Endodermal cell (in vitro differentiated cells): ENCODE measurements around the gene ATP5PO. TPM values are rescaled to one million over a fixed set of nuclear protein-coding genes. Genes with fewer than 3 reads are reported as not detected.

Experiments used
- DNase-seq: peaks from one replicate; pipeline ENCODE4 v3.0.0-alpha.2; 2017
- H3K27ac ChIP-seq: 2 replicates; pipeline ENCODE4 v1.5.1; 2013; ENCODE audit warnings: mild to moderate bottlenecking, low read depth, low read length, moderate library complexity
- H3K27me3 ChIP-seq: 2 replicates; pipeline ENCODE4 v1.6.1; 2013; ENCODE audit warnings: mild to moderate bottlenecking, low read length, moderate library complexity; ENCODE audit not compliant: insufficient read depth, control insufficient read depth, poor library complexity, severe bottlenecking
- H3K36me3 ChIP-seq: 2 replicates; pipeline ENCODE4 v1.7.0; 2013; ENCODE audit warnings: mild to moderate bottlenecking, low read length, moderate library complexity; ENCODE audit not compliant: control insufficient read depth, insufficient read depth
- H3K4me1 ChIP-seq: one replicate; pipeline ENCODE4 v1.7.0; 2013; ENCODE audit warnings: low read length; ENCODE audit not compliant: control insufficient read depth, insufficient read depth
- H3K4me3 ChIP-seq: 2 replicates; pipeline ENCODE4 v1.5.1; 2013; ENCODE audit warnings: mild to moderate bottlenecking, low read length, moderate library complexity
- H3K9ac ChIP-seq: 2 replicates; pipeline ENCODE4 v1.6.1; 2013; ENCODE audit warnings: mild to moderate bottlenecking, low read length, moderate library complexity; ENCODE audit not compliant: poor library complexity, severe bottlenecking; ENCODE audit errors: extremely low read depth
- H3K9me3 ChIP-seq: 2 replicates; pipeline ENCODE4 v1.6.1; 2013; ENCODE audit warnings: mild to moderate bottlenecking, low read length, moderate library complexity; ENCODE audit not compliant: control insufficient read depth
- H3K27ac Mint-ChIP-seq: 2 replicates; pipeline ENCODE4 v1.8.0; 2020; ENCODE audit warnings: mixed read lengths
- H3K27me3 Mint-ChIP-seq: 2 replicates; pipeline ENCODE4 v1.8.0; 2021; ENCODE audit warnings: mild to moderate bottlenecking, mixed read lengths; ENCODE audit not compliant: insufficient read depth
- H3K36me3 Mint-ChIP-seq: 2 replicates; pipeline ENCODE4 v1.8.0; 2020; ENCODE audit warnings: low read depth, mixed read lengths
- H3K4me1 Mint-ChIP-seq: 2 replicates; pipeline ENCODE4 v1.8.0; 2020; ENCODE audit warnings: mixed read lengths
- H3K4me3 Mint-ChIP-seq: 2 replicates; pipeline ENCODE4 v1.8.0; 2020; ENCODE audit warnings: mild to moderate bottlenecking, moderate library complexity, mixed read lengths
- H3K9me3 Mint-ChIP-seq: 2 replicates; pipeline ENCODE4 v1.8.0; 2020; ENCODE audit warnings: mild to moderate bottlenecking, mixed read lengths
- WGBS, 2 experiments: methylation state at CpG; one replicate each; pipeline versions ENCODE4 v1.1.5 to v1.1.7; 2013; ENCODE audit warnings: missing lambda C conversion rate in 2 of 2, mixed read lengths in 1 of 2; ENCODE audit not compliant: insufficient coverage in 1 of 2, insufficient read length in 1 of 2; 5-methylcytosine and 5-hydroxymethylcytosine counted together
- total RNA-seq, 2 donors: library from RNA; stranded (reverse); fragmentation: NEBNext Ultra II Directional in 1 of 2; extraction: Animal tissue kit (Norgen Biotek cat#: 25700) in 1 of 2; gene quantifications; 2 replicates in 1 of 2; 3 replicates in 1 of 2; pipeline ENCODE4 v1.2.1, GENCODE V29; 2021
- TF ChIP-seq, protein P1 (sequence below): fragments of 200-600 bp; sonication (generic); conservative IDR thresholded peaks from 2 replicates; pipeline ENCODE4 v1.5.0; 2021; ENCODE audit warnings: antibody characterized with exemption, mild to moderate bottlenecking

ATP5PO gene
- total RNA-seq, 2 donors from 2014 or later = 223 to 252 TPM

DNA sequence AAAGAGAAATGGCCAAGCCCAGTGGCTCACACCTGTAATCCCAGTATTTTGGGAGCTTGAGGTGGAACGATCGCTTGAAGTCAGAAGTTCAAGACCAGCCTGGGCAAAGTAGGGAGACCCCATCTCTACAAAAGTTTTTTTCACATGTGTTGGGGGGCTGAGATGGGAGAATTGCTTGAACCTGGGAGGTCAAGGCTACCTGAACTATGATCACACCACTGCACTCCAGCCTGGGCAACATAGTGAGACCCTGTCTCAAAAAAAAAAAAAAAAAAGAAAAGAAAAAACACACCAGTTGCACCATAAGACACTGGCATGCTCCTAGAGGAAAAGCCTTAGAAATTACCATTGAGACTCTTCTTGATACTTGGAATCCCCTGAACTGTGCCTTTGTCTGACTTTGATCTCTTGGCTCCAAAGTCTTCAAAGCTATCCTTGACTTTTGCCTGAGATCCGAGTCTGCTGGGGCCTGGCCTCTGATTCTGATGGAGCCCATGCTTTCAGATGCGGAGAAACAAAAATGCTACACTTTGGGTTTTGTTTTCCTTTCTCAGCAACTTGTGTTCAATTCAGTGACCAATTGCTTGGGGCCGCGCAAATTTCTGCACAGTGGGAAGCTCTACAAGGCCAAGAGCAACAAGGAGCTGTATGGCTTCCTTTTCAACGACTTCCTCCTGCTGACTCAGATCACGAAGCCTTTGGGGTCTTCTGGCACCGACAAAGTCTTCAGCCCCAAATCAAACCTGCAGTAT lies 33.7 kb downstream of the ATP5PO start:
- 90 to 92% methylated on average over 8 to 9 of the region's 9 CpGs for WGBS, 2 experiments
- no peaks in the 10 kb centered on the region for H3K9me3 ChIP-seq
- no peaks in the 10 kb centered on the region for H3K36me3 Mint-ChIP-seq
- TF ChIP-seq, protein P1, sequence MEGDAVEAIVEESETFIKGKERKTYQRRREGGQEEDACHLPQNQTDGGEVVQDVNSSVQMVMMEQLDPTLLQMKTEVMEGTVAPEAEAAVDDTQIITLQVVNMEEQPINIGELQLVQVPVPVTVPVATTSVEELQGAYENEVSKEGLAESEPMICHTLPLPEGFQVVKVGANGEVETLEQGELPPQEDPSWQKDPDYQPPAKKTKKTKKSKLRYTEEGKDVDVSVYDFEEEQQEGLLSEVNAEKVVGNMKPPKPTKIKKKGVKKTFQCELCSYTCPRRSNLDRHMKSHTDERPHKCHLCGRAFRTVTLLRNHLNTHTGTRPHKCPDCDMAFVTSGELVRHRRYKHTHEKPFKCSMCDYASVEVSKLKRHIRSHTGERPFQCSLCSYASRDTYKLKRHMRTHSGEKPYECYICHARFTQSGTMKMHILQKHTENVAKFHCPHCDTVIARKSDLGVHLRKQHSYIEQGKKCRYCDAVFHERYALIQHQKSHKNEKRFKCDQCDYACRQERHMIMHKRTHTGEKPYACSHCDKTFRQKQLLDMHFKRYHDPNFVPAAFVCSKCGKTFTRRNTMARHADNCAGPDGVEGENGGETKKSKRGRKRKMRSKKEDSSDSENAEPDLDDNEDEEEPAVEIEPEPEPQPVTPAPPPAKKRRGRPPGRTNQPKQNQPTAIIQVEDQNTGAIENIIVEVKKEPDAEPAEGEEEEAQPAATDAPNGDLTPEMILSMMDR = no peak
- no peak for DNase-seq
- no peaks in the 10 kb centered on the region for H3K36me3 ChIP-seq
- H3K4me3 Mint-ChIP-seq = no peak overlapping the region
- H3K9ac ChIP-seq = no peak overlapping the region
- peaks cover 3% of the 10 kb centered on the region for H3K27me3 Mint-ChIP-seq
- H3K4me1 Mint-ChIP-seq = peaks cover 6% of the 10 kb centered on the region
- no peaks in the 10 kb centered on the region for H3K27me3 ChIP-seq
- no peak overlapping the region for H3K27ac ChIP-seq
- H3K27ac Mint-ChIP-seq = no peak overlapping the region
- H3K9me3 Mint-ChIP-seq = no peaks in the 10 kb centered on the region
- no peak overlapping the region for H3K4me3 ChIP-seq
- no peaks in the 10 kb centered on the region for H3K4me1 ChIP-seq

DNA sequence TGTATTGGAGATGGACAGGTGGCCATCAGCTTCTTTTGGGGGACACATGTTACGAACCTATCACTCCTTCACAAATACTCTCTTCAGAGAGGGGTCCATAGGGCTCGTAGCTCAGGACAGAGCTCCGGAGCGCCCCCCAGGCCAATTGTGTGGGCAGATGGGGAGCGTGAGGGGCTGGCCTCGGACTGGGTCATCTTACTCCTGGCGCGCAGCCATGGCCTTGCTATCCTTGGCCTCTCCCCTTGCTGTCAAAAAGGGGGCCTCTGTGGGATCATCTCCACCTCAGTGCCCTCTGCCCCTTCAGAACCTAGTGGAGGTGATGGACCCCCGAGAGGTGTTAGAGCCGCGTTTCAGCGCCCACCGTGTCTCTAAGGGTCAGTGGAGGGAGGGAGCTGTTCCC lies 35.0 kb downstream of the ATP5PO start:
- no peak for DNase-seq
- TF ChIP-seq, protein P1 = no peak
- H3K9me3 Mint-ChIP-seq = no peaks in the 10 kb centered on the region
- H3K4me1 ChIP-seq = no peaks in the 10 kb centered on the region
- no peak overlapping the region for H3K4me3 Mint-ChIP-seq
- WGBS, 2 experiments = 87 to 94% methylated on average over 7 to 13 of the region's 13 CpGs
- no peaks in the 10 kb centered on the region for H3K27me3 ChIP-seq
- peaks cover 6% of the 10 kb centered on the region for H3K4me1 Mint-ChIP-seq
- H3K27ac ChIP-seq = no peak overlapping the region
- no peak overlapping the region for H3K4me3 ChIP-seq
- no peaks in the 10 kb centered on the region for H3K36me3 Mint-ChIP-seq
- peaks cover 3% of the 10 kb centered on the region for H3K27me3 Mint-ChIP-seq
- no peaks in the 10 kb centered on the region for H3K36me3 ChIP-seq
- no peak overlapping the region for H3K9ac ChIP-seq
- no peaks in the 10 kb centered on the region for H3K9me3 ChIP-seq
- H3K27ac Mint-ChIP-seq = no peak overlapping the region

DNA sequence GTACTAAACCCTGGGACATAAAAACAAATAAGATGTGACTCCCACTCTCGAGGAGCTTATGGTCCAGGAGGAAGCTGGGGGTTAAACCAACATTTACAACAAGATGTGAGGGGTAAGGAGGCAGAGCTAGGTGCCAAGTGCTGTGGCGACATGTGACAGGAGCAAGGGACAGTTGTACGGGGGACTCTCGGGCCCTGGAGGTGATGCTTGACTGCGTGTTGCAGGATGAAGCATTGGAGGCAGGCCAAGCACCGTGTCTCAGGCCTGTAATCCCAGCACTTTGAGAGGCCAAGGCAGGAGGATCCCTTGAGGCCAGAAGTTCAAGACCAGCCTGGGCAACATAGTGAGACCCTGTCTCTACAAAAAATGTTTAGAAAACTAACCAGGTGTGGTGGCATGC lies 36.8 kb downstream of the ATP5PO start:
- Histone ChIP-seq H3K4me3 (no peak overlapping the region), H3K27me3 (no peaks in the 10 kb centered on the region), H3K27ac (no peak overlapping the region), H3K9ac (no peak overlapping the region), H3K4me1 (no peaks in the 10 kb centered on the region), H3K9me3 (no peaks in the 10 kb centered on the region), H3K36me3 (no peaks in the 10 kb centered on the region)
- Mint-ChIP-seq H3K4me1 (no peaks in the 10 kb centered on the region), H3K9me3 (no peaks in the 10 kb centered on the region), H3K4me3 (no peak overlapping the region), H3K36me3 (no peaks in the 10 kb centered on the region), H3K27ac (no peak overlapping the region), H3K27me3 (no peaks in the 10 kb centered on the region)
- DNase-seq = no peak
- 92 to 100% methylated on average over 6 of the region's 6 CpGs for WGBS, 2 experiments
- TF ChIP-seq, protein P1 = no peak
